ENCODE measurements around the gene CPAMD8.
"Not testable (repeated sequence)": the region's sequence is repeated elsewhere in the genome, so short reads cannot be mapped to it uniquely, and the experiment has no call there.

CPAMD8 gene

GRCh38 chr19:16945762-16946465 lies 80.7 kb downstream of the CPAMD8 start:
- no peak for DNase-seq

GRCh38 chr19:16945364-16945714 lies 81.3 kb downstream of the CPAMD8 start:
- DNase-seq = no peak

- no peak for DNase-seq
These were observed 81.8 kb downstream of the CPAMD8 start for GRCh38 chr19:16944626-16945363.

GRCh38 chr19:16943942-16944625 lies 82.5 kb downstream of the CPAMD8 start:
- DNase-seq = no peak

- DNase-seq = not testable (repeated sequence)
These were observed 83.5 kb downstream of the CPAMD8 start for GRCh38 chr19:16943090-16943489.

GRCh38 chr19:16942583-16942982 lies 84.0 kb downstream of the CPAMD8 start:
- DNase-seq = no peak

GRCh38 chr19:16940626-16941025 lies 86.0 kb downstream of the CPAMD8 start:
- DNase-seq = no peak

GRCh38 chr19:16940063-16940462 lies 86.5 kb downstream of the CPAMD8 start:
- not testable (repeated sequence) for DNase-seq

- no peak for DNase-seq
These were observed 88.4 kb downstream of the CPAMD8 start for GRCh38 chr19:16938211-16938610.

GRCh38 chr19:16937796-16938195 lies 88.8 kb downstream of the CPAMD8 start:
- not testable (repeated sequence) for DNase-seq

- no peak for DNase-seq
These were observed 89.7 kb downstream of the CPAMD8 start for GRCh38 chr19:16936901-16937300.

GRCh38 chr19:16934489-16934888 lies 92.1 kb downstream of the CPAMD8 start:
- DNase-seq = no peak

- no peak for DNase-seq
These were observed 95.3 kb downstream of the CPAMD8 start for GRCh38 chr19:16931306-16931705.

GRCh38 chr19:16930753-16931152 lies 95.9 kb downstream of the CPAMD8 start:
- no peak for DNase-seq

GRCh38 chr19:16928916-16929315 lies 97.7 kb downstream of the CPAMD8 start:
- DNase-seq = no peak

- DNase-seq = no peak
These were observed 98.3 kb downstream of the CPAMD8 start for GRCh38 chr19:16928351-16928750.

- DNase-seq = no peak
These were observed 98.7 kb downstream of the CPAMD8 start for GRCh38 chr19:16927883-16928282.

GRCh38 chr19:16922949-16923348 lies 103.7 kb downstream of the CPAMD8 start:
- DNase-seq = no peak

- no peak for DNase-seq
These were observed 104.0 kb downstream of the CPAMD8 start for GRCh38 chr19:16922592-16922934.

GRCh38 chr19:16921766-16922591 lies 104.6 kb downstream of the CPAMD8 start:
- no peak for DNase-seq

- peak; percentile 88 for DNase-seq
These were observed 105.6 kb downstream of the CPAMD8 start for GRCh38 chr19:16920816-16921529.

GRCh38 chr19:16919496-16919895 lies 107.1 kb downstream of the CPAMD8 start:
- DNase-seq = no peak

Measured in fibroblast of skin of right biceps (primary cell).